Glutamatergic neuron (in vitro differentiated cells): Measurements from ENCODE around the gene TAF8. TPM values are rescaled to one million over a fixed set of nuclear protein-coding genes. Genes with fewer than 3 reads are reported as not detected.

Experiments
- DNase-seq: peaks from one replicate; pipeline ENCODE4 v3.0.0; 2022
- H3K27ac Mint-ChIP-seq: one replicate; pipeline ENCODE4 v1.8.0; 2020; ENCODE audit warnings: mild to moderate bottlenecking, mixed read lengths, inconsistent platforms; ENCODE audit not compliant: unreplicated experiment
- H3K27me3 Mint-ChIP-seq: one replicate; pipeline ENCODE4 v1.8.0; 2020; ENCODE audit warnings: mild to moderate bottlenecking, moderate library complexity, mixed read lengths, inconsistent platforms; ENCODE audit not compliant: unreplicated experiment
- H3K36me3 Mint-ChIP-seq: one replicate; pipeline ENCODE4 v1.8.0; 2020; ENCODE audit warnings: mild to moderate bottlenecking, mixed read lengths, inconsistent platforms; ENCODE audit not compliant: unreplicated experiment
- H3K4me1 Mint-ChIP-seq: one replicate; pipeline ENCODE4 v1.8.0; 2020; ENCODE audit warnings: mild to moderate bottlenecking, low read depth, mixed read lengths, inconsistent platforms; ENCODE audit not compliant: unreplicated experiment
- H3K4me3 Mint-ChIP-seq: one replicate; pipeline ENCODE4 v1.8.0; 2020; ENCODE audit warnings: mild to moderate bottlenecking, mixed read lengths, inconsistent platforms; ENCODE audit not compliant: unreplicated experiment
- H3K9me3 Mint-ChIP-seq: one replicate; pipeline ENCODE4 v1.8.0; 2020; ENCODE audit warnings: mild to moderate bottlenecking, moderate library complexity, mixed read lengths, inconsistent platforms; ENCODE audit not compliant: unreplicated experiment
- CTCF ChIP-seq: fragments of 200-600 bp; sonication (generic); IDR thresholded peaks from one replicate; pipeline ENCODE4 v1.5.0; 2021; ENCODE audit not compliant: partially characterized antibody, unreplicated experiment
- total RNA-seq: library from RNA; stranded (reverse); fragmentation: NEBNext Ultra II Directional; extraction: Animal tissue kit (Norgen Biotek cat#: 25700); gene quantifications from one replicate; pipeline ENCODE4 v1.2.1, GENCODE V29; 2021; ENCODE audit not compliant: unreplicated experiment

Gene TAF8
- total RNA-seq, 1 donor from 2014 or later: 16.2 TPM

GRCh38 chr6:42104095-42104803, 53.9 kb downstream of the TAF8 start:
- H3K4me1 Mint-ChIP-seq: peaks cover 1% of the 10 kb centered on the region
- H3K4me3 Mint-ChIP-seq: no peak overlapping the region
- no peaks in the 10 kb centered on the region for H3K36me3 Mint-ChIP-seq
- peak overlapping the region; percentile 8 for H3K27ac Mint-ChIP-seq
- H3K27me3 Mint-ChIP-seq: peaks cover 6% of the 10 kb centered on the region
- H3K9me3 Mint-ChIP-seq: peaks cover 9% of the 10 kb centered on the region
- TF ChIP-seq CTCF: peak; percentile 88
- peak; percentile 84 for DNase-seq

DNA sequence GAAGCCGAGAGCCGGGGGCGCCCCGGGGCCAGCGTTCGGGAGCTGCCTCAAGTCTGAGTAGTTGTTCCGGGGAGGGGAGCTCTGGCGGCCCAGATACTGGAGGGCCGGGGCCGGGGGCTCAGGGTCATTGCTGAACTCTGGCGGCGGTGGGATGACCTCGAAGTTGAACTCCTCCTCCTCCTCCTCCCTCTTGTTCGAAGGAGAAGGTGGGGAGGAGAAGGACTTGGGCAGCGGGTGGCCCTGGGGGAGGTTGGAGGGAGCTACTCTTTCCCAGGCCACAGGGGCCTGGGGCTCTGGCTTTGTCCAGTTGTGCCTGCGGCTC, 54.4 kb downstream of the TAF8 start:
- peak; percentile 28 for DNase-seq
- Mint-ChIP-seq H3K4me3 (no peak overlapping the region), H3K9me3 (peaks cover 10% of the 10 kb centered on the region), H3K36me3 (no peaks in the 10 kb centered on the region), H3K27me3 (peaks cover 6% of the 10 kb centered on the region), H3K4me1 (peaks cover 1% of the 10 kb centered on the region), H3K27ac (no peak overlapping the region)
- no peak for TF ChIP-seq CTCF

GRCh38 chr6:42105156-42105648, 54.9 kb downstream of the TAF8 start:
- DNase-seq: no peak
- Mint-ChIP-seq H3K27ac (no peak overlapping the region), H3K36me3 (no peaks in the 10 kb centered on the region), H3K9me3 (peaks cover 10% of the 10 kb centered on the region), H3K4me3 (no peak overlapping the region), H3K27me3 (peaks cover 6% of the 10 kb centered on the region), H3K4me1 (peaks cover 1% of the 10 kb centered on the region)
- no peak for TF ChIP-seq CTCF

- Mint-ChIP-seq H3K27me3 (peaks cover 6% of the 10 kb centered on the region), H3K4me3 (peak overlapping the region; percentile 11), H3K4me1 (peaks cover 1% of the 10 kb centered on the region), H3K36me3 (no peaks in the 10 kb centered on the region), H3K27ac (no peak overlapping the region), H3K9me3 (peaks cover 10% of the 10 kb centered on the region)
- TF ChIP-seq CTCF: no peak
- DNase-seq: no peak
Measured at GRCh38 chr6:42105709-42106108, 55.4 kb downstream of the TAF8 start.
